Right lobe of liver (tissue), 4 donors: ENCODE data around the gene SLC47A2.

Experiments used
- CTCF ChIP-seq, 4 donors: fragments of 200-600 bp in 3 of 4; fragments of 450-650 bp in 1 of 4; IDR thresholded peaks; one replicate each; pipeline versions ENCODE4 v1.5.1 to v1.8.0; 2016 to 2022; ENCODE audit warnings: antibody characterized with exemption in 4 of 4, mild to moderate bottlenecking in 2 of 4
- POLR2A ChIP-seq: fragments of 450-650 bp; IDR thresholded peaks from one replicate; pipeline ENCODE4 v1.6.1; 2017; ENCODE audit warnings: antibody characterized with exemption, mild to moderate bottlenecking
- donor health status: DM: no; HTN: no; CAD: no.
- donor health status: DM: no; HTN: no; CAD: no.
- donor health status: DM: no; HTN: yes; CAD: no.

- no peak for TF ChIP-seq CTCF (IDR thresholded peaks at IDR 0.05)
- TF ChIP-seq POLR2A: no peak
These were observed 34.5 kb upstream of the SLC47A2 start for GRCh38 chr17:19750835-19751234.
